Fibroblast of skin of left biceps (primary cell): ENCODE measurements around the gene LPCAT2.
A peak's percentile ranks its signal among the peaks of the same experiment; 100 is the strongest.

Source experiments
- DNase-seq, 2 experiments: peaks; one replicate each; pipeline ENCODE4 v3.0.0-alpha.2; 2013; ENCODE audit warnings: low read depth in 2 of 2

Gene LPCAT2

GRCh38 chr16:55503726-55504550 is 4.9 kb upstream of the LPCAT2 start:
- no peak for DNase-seq

- DNase-seq: no peak
These were observed 3.4 kb upstream of the LPCAT2 start for GRCh38 chr16:55505333-55506015.

- no peak for DNase-seq
These were observed 2.8 kb upstream of the LPCAT2 start for GRCh38 chr16:55506083-55506482.

- DNase-seq: no peak
These were observed 2.2 kb upstream of the LPCAT2 start for GRCh38 chr16:55506708-55507107.

- DNase-seq: no peak
These were observed 476 bp upstream of the LPCAT2 start for GRCh38 chr16:55508271-55508921.

DNA sequence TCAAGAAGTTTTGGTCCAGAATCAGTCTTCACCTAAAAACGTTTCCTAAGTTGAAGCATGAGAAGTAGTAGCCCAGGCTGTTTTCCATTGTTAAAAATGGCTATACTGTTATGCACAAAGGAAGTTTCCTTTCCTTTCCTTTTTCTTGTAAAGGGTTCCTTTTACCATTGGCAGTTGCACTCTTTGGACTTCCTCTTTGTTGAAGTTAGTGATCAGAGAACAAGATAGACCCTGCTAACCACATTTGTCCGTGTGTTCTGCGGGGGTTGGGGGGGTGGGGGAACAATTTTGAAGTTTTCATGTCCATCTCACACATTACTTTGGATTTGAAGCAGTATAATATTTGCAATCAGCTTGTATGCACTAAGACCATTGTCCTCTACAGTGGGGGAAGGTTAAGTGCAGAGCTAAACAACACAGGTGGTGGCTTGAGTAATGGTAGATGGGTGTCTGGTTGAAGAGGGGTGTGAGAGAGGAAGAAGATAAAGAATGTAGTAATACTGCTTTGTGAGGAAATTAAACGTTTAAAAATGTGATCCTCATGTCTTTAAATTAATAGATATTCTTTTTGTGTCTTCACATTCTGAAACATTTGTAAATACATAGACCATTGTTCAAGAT is 1.4 kb downstream of the LPCAT2 start:
- DNase-seq: no peak

DNA sequence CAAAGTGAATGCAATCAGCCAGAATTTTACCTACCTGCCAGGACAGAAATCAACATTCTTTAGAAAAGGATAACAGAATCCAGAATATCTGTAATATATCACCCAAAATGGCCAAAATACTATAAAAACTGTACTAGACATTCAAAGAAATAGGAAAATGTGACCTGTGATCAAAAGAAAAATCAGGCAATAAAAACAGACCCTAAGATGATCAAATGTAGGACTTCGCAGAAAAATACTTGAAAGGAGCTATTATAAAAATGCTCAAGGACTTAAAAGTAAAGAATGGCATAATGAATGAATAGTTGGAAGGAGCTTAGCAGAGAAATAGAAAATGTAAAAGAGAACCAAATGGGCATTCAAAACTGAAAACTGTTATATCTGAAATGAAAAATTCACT is 4.1 kb downstream of the LPCAT2 start:
- DNase-seq: no peak

DNA sequence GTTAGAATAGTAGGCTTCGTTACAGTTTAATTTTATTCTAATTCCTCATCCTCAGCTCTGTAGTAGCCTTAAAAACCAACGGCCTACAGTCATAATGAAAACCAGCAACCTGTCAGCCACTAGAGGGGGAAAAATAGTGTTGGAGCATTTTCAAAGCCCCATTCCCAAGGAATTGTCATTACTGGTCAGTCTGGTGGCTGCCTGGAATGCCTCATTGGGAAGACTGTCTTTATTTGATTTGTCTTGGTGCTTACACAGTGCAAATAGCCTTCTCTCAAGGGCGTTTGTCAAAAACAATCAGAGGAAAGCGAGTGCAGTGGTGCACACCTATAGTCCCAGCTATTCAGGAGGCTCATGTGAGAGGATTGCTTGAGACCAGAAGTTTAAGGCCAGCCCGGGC is 4.7 kb downstream of the LPCAT2 start:
- DNase-seq: no peak

- peak; percentile 59 to 64 for DNase-seq
These were observed 6.2 kb downstream of the LPCAT2 start for GRCh38 chr16:55515111-55515510.

DNA sequence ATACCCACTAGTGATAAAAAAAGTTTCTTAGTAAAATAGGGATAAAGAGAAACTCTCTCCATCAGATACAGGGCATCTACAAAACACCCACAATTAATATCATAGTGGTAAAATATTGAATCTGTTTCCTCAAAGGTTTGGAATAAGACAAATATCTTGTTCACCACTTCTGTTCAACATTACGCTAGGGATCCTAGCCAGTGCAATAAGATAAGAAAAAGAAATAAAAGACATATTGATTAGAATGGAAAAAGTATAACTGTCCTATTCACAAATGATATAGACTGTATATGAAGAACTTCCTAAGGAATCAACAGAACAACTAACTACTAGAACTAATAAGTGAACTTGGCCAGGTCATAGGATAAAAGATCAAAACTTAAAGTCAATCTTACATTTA is 12.9 kb downstream of the LPCAT2 start:
- DNase-seq: no peak

- no peak for DNase-seq
These were observed 17.6 kb downstream of the LPCAT2 start for GRCh38 chr16:55526441-55526840.

GRCh38 chr16:55527885-55528284 is 19.0 kb downstream of the LPCAT2 start:
- DNase-seq: no peak

DNA sequence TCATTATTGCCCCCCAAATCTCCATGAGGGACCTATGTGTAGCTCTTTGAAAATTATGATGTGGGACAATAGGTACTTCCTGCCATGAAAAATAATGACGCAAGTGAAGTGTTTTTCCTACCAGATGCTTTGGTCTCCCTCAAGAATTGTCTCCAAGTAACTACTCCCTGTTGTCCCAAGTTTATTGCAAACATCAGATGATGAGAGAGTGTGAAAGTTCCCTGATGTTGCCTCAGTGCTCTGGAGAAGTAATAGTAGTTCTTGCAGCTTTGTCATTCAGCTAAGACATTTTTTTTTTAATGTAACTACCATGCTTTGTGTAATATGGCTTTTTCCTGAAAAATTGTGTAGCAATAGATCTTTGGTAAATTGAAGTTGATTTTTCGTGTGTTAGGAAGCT is 20.1 kb downstream of the LPCAT2 start:
- DNase-seq: no peak

DNA sequence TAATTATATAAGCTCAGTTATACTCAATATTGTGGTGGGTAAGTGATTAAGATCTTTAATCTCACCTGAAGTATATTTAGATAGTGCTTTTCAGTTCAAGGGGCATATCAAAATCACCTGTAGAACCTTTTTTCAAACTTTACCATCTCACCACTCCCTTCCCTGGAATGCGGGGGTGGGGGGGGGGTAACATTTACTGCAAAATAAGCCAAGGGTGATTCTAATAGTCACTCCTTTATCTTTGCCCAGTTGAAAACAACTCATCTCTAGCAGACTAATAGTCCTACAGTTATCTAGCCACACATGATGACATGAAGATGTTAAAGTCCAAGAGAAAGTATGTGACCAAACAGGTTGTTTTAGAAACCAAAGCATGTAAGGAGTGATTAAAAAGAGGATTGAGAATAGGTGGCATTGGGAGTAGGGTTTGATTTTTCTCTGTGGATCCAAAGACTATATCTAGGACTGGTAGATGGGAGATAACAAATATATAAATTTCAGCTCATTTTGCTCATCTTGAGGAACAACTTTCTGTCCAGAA is 21.5 kb downstream of the LPCAT2 start:
- DNase-seq: no peak

DNA sequence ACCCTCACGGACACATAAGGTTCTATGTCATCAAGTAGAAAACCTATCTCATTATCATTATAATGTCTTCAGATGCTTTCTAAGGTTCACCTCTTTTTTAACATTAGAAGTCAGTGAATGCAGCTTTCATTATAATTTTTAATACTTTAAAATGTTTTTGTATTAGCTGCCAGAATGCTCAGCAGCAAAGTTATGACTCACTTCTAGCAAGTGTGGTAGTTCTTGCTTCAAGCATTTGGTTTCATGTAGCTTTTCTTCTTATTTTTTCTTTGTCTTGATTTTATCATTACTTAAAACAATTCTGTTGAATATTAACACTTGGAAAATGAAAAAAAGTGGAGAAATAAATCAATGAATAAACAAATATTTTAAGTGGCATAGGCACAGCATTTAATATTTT is 23.4 kb downstream of the LPCAT2 start:
- DNase-seq: no peak

DNA sequence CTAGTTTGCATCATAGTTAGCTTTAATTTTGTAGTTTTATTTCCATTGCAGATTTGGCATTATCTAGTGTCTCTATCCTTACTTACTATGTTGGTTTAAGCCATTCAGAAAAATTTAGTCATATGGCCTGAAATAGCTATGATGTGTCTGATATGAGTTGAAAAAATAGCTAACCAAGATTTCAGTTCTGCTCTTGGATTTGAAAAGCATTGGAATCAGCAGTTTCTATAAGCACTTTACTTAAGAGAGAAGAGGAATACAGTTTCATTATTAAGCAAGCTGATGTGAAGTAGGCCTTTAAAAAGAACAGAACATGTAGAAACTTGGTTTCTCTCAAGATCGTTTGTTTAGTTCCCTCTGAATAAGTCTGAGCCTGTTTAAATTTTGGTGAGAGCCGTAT is 25.9 kb downstream of the LPCAT2 start:
- no peak for DNase-seq

GRCh38 chr16:55539049-55539448 is 30.2 kb downstream of the LPCAT2 start:
- DNase-seq: peak in 1 of 2 experiments; percentile 22

- DNase-seq: no peak
These were observed 30.6 kb downstream of the LPCAT2 start for GRCh38 chr16:55539488-55539887.

DNA sequence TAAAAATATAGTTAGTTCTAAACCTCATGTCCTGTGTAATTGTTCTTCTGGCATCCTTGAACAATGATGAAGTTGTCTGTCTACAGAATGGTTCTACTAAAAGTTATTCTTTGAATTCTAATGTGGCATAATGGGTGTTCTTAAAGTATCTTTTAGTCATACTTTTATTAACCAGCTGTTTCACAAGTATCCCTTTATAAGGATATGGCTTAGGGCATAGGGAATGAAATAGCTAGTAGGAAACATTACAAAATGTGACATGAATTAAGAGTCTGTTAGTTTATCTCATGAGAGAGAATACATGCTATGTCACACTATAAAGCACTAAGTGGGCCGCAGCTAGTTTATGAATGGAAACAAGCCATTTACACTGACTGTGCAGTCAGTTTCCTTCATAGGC is 31.3 kb downstream of the LPCAT2 start:
- no peak for DNase-seq

GRCh38 chr16:55542459-55543082 is 33.7 kb downstream of the LPCAT2 start:
- peak in 1 of 2 experiments; percentile 39 for DNase-seq

DNA sequence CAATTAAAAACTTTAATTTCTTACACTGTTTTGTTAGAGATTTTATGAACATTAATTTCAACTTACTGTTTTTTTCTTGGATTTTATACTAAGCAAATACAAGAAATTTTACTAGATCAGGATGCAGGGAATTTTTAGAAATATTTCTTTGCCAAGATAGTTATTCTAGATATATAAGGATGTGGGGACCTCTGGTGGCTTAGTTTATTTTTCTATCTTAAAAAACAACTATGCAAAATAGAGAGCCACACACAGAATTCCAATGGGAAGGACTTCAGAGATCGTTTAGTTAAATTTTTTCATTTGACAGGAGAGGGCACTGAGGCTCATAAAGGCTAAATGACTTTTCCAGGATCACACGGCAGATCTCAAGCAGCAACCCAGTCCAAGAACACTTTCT is 34.6 kb downstream of the LPCAT2 start:
- no peak for DNase-seq

- DNase-seq: peak; percentile 69 to 72
These were observed 43.7 kb downstream of the LPCAT2 start for GRCh38 chr16:55552621-55553020.
